NCI-H2196 treated with DMSO at 0.1 percent for 48 hours (cell line): ENCODE data around the gene AK3.
A peak's percentile ranks its signal among the peaks of the same experiment; 100 is the strongest.
"Not testable (repeated sequence)": the region's sequence is repeated elsewhere in the genome, so short reads cannot be mapped to it uniquely, and the experiment has no call there.

Experiments
- DNase-seq: peaks from one replicate; lab custom pipeline; 2025; ENCODE audit not compliant: unreplicated experiment; lab: John Stamatoyannopoulos, UW

Gene AK3

DNA sequence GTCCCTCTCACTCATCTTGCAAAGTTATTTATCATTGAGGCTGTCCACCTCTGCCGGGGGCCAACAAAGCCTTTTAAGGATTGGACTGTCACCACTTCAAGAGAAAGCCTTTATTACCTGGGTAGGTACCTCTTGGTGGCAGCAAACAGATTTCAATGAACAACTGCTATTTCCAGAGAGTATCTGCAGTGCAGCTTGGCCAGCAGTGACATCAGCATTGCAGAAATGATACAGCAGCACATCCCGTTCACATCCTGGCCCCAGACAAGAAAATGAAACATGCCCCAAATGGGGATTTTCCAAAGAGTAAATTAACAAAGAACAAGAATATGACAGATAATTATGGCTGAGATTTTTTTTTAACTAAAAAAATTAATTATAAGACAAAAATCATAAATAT lies 72.4 kb downstream of the AK3 start:
- DNase-seq: no peak

DNA sequence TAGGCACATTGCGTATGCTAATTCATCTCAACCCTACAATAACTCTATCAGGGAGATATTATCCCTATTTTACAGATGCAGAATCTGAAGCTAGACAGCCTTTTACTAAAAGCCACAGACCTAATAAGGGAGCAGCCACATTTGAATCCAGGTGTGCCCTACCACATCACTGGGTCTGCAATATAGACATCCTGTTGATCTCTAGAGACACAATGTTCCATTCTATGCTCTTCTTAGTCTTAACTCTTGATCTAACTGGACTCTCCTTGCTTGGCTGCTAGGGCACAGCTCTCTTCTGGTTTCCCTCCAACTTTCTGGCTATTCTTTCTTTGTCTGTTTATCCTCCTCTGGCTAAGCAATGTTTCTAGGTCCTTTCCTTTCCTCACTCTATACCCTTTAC lies 73.3 kb downstream of the AK3 start:
- DNase-seq: no peak

DNA sequence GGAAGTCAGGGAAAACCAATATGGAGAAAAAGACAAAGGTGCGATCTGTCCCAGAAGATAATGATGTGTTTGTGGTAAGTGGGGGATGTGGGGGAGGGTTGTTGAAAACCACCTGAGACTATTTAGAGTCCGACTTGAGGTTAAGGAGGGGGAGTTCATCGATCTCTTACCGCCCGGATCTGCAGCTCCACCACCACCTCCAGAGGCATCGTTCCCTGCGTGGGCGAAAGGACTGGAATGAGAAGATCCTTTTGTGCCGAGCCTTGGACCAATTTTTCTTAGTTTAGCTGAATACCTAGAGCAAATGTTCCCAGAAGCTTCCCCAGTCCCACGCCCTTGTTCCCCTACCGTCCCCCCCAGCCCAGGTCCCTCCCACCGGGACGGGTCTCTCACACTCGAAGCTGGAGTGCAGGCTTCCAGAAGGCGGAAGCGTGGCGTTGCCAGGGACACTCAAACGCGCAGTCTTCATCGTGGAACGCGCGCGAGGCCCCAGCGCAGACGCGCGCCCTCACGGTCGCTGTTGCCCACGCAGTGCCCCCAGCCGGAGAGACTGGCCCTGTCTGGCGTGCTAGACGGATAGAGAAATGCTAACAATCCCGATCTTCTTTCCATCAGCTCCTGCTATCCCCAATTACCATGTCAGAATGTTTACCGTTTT lies 74.8 kb downstream of the AK3 start, which contains the start of gene SPATA6L:
Gene SPATA6L (minus strand): TSS at position 439 of the 658 bp plus-strand sequence. CDS start 230 bp downstream, at position 209.
- peak; percentile 72 for DNase-seq

DNA sequence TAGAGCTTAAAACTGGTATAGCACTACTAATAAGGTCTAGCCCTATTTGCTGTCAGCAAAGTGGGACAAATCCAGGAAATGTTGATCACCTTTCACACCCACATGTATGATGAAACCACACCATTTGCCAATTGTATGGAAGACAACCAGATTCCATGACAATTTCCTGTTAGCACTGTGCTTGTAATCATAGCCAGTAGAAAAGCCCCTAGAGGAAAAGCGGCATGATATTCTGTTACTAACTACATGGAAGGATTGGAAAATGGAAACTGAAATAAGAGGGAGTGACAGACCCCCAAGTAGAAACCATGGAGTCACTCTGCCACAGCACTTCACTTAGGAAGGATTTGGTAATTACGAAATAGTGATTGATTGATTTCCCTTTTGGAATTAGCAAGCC lies 75.6 kb downstream of the AK3 start:
- DNase-seq: peak; percentile 57

DNA sequence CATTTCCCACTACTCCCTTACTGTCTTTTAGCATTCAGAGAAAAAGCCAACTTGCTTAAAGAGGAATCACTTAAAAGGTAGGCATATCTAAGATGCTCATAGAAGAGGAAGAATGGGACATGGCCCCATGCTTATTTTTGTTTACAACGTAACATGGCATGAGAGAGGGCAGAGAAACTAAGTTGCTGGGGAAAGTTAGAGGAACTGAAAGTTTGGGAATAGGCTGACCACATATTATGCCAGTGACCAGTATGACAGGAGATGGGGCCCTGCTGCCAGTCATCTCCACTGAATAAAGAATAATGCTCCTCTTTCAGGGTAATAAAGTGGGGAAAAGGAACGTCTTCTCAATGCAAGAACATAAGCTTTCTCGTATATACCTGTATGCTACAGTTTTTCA lies 77.0 kb downstream of the AK3 start:
- no peak for DNase-seq

DNA sequence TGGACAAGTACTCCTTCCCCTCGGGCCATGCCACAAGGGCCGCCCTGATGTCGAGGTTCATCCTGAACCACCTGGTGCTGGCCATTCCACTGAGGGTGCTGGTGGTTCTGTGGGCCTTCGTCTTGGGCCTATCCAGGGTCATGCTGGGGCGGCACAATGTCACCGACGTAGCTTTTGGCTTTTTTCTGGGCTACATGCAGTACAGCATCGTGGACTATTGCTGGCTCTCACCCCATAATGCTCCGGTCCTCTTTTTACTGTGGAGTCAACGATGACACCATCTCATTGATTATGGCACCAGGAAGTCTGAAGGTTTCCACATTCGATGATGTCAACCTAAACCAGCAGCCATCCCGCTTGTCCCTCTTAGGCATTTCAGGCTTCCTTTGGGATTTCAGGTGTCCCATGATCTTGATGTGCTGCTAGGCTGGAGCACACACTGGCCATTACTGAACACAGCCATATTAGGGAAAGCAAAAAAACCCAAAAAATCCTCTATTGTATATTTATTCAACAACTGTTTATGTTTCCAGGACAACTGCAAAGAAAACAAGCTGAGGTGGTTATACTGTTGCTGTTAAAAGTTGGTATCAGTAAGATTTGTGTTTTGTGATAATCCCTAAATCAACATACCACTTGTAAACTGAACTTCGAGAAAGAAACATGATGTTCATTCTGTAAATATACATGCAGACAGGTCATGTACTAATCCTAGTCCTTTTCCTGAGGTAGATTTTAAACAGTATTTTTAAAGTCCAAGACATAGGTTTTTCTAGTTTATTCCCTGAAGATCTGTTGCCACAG lies 77.8 kb downstream of the AK3 start:
- DNase-seq: peak; percentile 60

DNA sequence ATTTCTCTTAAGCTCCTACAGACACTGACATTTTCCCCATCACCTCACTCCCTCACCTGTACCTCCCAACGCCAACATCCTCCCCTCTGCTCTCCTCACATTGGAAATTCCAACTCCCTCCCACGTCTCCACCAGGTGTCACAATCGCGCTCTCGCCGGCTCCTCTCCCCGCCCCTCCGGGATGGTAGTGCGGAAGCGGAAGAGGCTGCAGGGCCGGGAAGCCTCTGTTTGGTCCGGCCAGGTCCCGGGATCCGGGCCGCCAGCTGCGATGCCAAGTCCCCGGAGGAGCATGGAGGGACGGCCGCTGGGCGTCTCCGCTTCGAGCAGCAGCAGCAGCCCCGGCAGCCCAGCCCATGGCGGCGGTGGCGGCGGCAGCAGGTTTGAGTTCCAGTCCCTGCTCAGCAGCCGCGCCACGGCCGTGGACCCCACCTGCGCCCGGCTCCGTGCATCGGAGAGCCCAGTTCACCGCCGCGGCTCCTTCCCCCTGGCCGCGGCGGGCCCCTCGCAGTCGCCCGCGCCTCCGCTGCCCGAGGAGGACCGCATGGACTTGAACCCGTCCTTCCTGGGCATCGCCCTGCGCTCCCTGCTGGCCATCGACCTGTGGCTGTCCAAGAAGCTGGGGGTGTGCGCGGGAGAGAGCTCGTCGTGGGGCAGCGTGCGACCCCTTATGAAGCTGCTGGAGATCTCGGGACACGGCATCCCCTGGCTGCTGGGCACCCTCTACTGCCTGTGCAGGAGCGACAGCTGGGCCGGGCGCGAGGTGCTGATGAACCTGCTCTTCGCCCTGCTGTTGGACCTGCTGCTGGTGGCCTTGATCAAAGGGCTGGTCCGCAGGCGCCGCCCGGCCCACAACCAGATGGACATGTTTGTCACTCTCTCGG lies 78.7 kb downstream of the AK3 start, which contains the start of gene PLPP6:
Gene PLPP6 (plus strand): TSS at position 187 of the 881 bp plus-strand sequence. CDS start 82 bp downstream, at position 269.
- peak; percentile 98 for DNase-seq

DNA sequence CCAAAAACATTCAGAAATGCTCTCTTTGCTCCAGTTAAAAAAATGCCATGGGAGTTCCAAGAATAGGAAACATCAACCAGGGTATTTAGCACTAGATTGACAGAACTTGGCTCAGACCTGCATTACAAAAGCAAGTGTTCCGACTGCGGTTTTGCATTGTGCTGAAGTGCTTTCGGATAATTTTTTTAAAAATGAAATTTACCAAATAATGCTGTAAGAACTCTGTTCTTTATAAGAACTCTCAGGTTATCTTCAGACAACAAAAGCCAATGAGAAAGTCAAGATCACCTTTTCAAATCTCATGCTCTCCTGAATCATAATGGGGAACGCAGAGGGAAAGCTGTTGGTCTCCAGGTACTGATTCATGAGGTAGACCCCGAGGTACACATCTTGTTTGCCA lies 79.4 kb downstream of the AK3 start:
- no peak for DNase-seq

DNA sequence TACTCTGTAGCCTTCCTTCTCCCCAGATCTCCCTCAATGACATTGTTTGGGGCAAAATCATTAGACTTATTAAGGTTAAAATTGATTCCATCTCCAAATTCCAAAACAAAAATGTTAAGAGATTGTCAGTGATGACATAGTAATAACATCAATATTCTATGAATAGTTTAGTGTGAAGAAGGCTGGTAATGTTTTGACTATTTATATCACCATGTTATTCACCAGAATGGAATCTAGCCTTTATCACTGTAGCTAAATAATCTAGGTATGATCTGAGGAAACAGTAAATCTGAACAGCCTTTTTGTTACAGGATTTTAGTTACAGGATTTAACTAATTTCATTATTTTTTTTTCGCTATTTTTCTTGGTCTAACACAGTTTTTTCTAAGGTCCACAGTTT lies 79.8 kb downstream of the AK3 start:
- DNase-seq: no peak

DNA sequence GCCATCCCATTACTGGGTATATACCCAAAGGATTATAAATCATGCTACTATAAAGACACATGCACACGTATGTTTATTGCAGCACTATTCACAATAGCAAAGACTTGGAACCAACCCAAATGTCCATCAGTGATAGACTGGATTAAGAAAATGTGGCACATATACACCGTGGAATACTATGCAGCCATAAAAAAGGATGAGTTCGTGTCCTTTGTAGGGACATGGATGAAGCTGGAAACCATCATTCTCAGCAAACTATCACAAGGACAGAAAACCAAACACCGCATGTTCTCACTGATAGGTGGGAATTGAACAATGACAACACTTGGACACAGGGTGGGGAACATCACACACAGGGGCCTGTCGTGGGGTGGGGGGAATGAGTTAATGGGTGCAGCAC lies 80.3 kb downstream of the AK3 start:
- not testable (repeated sequence) for DNase-seq
